Tongue (tissue), 2 donors: ENCODE results near the gene HOXA7. TPM values are rescaled to one million over a fixed set of nuclear protein-coding genes. Genes with fewer than 3 reads are reported as not detected.

Experiments used
- DNase-seq: peaks from one replicate; pipeline ENCODE4 v3.0.0-alpha.2; 2015
- total RNA-seq: library from RNA; depleted of rRNA; stranded (reverse); fragments of >200 nt; gene quantifications from one replicate; pipeline ENCODE4 v1.2.3, GENCODE V29; 2014

The HOXA7 gene
- total RNA-seq, 1 donor from 2014 or later, result not detected

GRCh38 chr7:27159266-27160144 is 3.0 kb upstream of the HOXA7 start:
- DNase-seq, result no peak

- DNase-seq, result no peak
Measured at GRCh38 chr7:27158436-27159265, 2.2 kb upstream of the HOXA7 start.

- DNase-seq, result no peak
Measured at GRCh38 chr7:27157702-27158431, 1.4 kb upstream of the HOXA7 start.

- no peak for DNase-seq
Measured at GRCh38 chr7:27156916-27157701, 634 bp upstream of the HOXA7 start.

- no peak for DNase-seq
Measured at GRCh38 chr7:27155816-27156507, 513 bp downstream of the HOXA7 start.

GRCh38 chr7:27154901-27155815 is 1.3 kb downstream of the HOXA7 start:
- DNase-seq, result no peak

- no peak for DNase-seq
Measured at GRCh38 chr7:27154369-27154768, 2.1 kb downstream of the HOXA7 start.

- DNase-seq, result no peak
Measured at GRCh38 chr7:27153526-27153925, 2.9 kb downstream of the HOXA7 start.

- DNase-seq, result no peak
Measured at GRCh38 chr7:27152816-27153442, 3.5 kb downstream of the HOXA7 start.

- no peak for DNase-seq
Measured at GRCh38 chr7:27151931-27152815, 4.3 kb downstream of the HOXA7 start, which contains the start of gene HOXA3. HOXA3 (minus strand) TSS chr7:27152583; CDS start chr7:27110640, 41,943 bp downstream.

GRCh38 chr7:27151341-27151930 is 5.0 kb downstream of the HOXA7 start:
- no peak for DNase-seq

- peak; percentile 85 for DNase-seq
Measured at GRCh38 chr7:27150568-27151340, 5.7 kb downstream of the HOXA7 start.

GRCh38 chr7:27149842-27150567 is 6.5 kb downstream of the HOXA7 start:
- DNase-seq, result no peak

GRCh38 chr7:27148756-27149641 is 7.5 kb downstream of the HOXA7 start:
- no peak for DNase-seq
